Activated CD4-positive, CD25-positive, alpha-beta regulatory T cell treated with anti-CD3 and anti-CD28 coated beads, Interleukin-2, amount 50 U/mL, for 24 hours (primary cell): ENCODE data around the gene CHCHD4.
A peak's percentile ranks its signal among the peaks of the same experiment; 100 is the strongest.
"Not testable (repeated sequence)": the region's sequence is repeated elsewhere in the genome, so short reads cannot be mapped to it uniquely, and the experiment has no call there.

Experiments
- ATAC-seq, 2 donors: fragments of 150-1000 bp; cut with Tn5 transposase; one replicate each; pipeline ENCODE4 v1.10.0; 2021; ENCODE audit warnings: mild to moderate bottlenecking in 1 of 2, moderate library complexity in 1 of 2

CHCHD4 gene

DNA sequence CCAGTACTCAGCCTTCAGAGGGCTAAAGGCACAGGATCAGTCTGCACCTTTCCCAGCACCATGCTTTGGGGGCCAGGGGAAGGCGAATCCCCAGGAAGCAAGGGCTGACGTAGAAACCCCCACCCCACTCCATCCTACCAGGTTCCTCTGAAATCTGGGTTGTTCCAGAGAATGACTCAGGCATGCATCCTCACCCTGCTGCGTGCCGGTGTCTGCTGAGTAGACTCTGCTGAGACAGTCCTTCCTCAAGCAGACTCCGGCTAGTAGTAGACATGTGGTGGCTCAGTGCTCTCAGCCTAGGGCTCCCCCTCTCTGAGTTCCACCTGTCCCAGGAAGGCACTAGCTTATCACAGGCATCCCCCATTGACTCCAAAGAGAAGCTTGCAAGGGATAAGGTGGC, 9.2 kb upstream of the CHCHD4 start:
- ATAC-seq, result no peak

DNA sequence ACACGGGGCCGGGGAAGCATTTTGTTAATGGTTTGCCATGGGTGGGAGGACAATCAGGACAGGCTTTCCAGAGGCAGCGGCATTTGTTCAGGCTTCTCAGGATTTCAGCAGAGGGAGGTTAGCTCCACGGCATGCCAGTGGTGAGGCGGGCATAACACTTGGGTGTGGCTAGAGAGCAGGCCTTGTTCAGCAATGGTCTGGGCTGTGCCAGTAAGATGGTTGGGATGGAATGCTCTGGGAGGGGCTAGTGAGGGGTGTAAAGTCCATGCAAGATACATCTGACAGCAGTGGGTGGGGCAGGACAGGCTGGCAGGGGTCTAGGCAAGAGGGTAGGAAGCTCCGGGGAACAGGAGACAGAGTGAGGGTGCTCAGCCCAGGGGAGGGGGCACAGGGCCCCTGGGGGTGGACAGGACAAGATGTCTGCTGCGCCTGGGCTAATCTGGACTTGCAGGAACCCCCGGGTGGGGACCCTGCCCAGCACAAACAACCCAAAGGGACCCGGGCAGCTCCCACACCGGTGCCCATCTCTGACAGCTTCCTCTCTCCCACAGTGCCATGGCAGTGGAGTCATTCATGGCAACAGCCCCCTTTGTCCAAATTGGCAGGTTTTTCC, 8.6 kb upstream of the CHCHD4 start:
- no peak for ATAC-seq

DNA sequence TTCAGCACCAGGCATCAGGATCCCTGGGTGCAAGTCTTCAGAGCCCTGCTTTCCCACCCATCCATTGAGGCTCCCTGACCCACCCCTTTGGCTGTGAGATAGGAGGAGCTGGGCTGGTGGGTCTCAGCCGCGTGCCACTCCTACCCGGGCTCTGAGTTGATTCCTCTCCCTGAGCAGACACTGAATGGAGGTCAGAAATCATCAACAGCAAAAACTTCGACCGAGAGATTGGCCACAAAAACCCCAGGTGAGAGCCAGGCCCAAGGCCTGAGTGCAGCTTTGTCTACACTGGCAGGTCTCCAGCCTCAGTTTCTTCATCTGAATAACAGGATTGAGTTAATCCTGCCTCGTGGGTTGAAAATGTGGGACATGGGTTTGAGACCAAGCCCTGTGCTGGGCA, 8.0 kb upstream of the CHCHD4 start:
- ATAC-seq, result no peak

DNA sequence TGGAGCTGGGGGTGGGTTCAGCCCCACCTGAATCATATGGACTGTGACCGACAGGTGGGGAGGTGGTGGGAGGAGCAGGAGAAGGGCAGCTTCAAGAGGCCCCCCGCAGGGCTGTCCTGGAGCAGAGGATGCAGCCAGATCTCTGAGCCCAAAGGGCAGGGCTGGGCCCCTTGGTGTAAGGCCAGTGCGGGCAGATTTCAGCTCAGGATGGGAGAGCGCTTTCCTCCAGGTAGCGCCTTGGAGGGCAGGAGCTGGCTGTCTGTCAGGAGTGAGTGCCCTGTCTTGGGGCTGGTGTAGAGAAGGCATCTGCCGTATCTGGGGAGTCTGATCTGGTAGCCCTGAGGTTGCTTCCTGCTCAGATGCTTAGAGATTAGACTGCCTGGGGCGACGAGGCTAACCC, 7.5 kb upstream of the CHCHD4 start:
- ATAC-seq, result no peak

DNA sequence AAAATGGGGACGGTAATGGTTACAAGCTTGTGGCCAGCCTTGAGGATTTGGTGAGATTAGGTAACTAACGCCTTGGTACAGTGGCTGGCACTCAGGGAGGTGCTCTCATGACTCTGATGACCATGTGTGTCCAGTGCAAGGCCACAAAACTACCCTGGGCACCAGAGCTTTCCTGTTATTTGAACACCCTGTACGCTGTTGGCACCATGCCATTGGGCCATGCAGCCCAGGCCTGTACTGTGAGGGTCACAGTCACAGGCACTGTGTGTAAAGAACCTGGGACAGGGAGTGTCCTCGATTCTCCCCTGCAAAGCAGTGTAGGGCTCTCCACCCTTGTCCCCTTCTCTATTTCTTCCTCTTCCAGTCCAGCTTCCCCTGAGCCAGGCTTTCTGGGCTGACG, 6.5 kb upstream of the CHCHD4 start:
- ATAC-seq, result no peak

DNA sequence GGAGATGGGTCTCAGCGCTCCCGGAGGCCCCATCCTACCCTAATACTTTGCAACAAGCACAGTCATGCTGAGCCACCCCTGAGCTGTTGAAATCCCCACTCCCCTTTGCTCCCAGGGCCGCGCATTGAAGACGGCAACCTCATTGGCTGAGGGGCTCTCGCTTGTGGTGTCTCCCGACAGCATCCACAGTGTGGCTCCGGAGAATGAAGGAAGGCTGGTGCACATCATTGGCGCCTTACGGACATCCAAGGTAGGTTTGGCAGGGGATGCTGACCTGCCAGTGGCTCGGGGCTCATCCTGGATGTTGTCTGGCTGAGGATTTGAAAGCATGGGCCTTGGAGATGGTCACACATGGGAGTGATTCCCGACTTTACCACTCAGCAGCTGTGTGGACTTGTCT, 6.0 kb upstream of the CHCHD4 start:
- ATAC-seq, result no peak

GRCh38 chr3:14130230-14130629, 5.6 kb upstream of the CHCHD4 start:
- no peak for ATAC-seq

- ATAC-seq, result no peak
These were observed 4.6 kb upstream of the CHCHD4 start for GRCh38 chr3:14129296-14129695.

- no peak for ATAC-seq
These were observed 4.1 kb upstream of the CHCHD4 start for GRCh38 chr3:14128724-14129123.

DNA sequence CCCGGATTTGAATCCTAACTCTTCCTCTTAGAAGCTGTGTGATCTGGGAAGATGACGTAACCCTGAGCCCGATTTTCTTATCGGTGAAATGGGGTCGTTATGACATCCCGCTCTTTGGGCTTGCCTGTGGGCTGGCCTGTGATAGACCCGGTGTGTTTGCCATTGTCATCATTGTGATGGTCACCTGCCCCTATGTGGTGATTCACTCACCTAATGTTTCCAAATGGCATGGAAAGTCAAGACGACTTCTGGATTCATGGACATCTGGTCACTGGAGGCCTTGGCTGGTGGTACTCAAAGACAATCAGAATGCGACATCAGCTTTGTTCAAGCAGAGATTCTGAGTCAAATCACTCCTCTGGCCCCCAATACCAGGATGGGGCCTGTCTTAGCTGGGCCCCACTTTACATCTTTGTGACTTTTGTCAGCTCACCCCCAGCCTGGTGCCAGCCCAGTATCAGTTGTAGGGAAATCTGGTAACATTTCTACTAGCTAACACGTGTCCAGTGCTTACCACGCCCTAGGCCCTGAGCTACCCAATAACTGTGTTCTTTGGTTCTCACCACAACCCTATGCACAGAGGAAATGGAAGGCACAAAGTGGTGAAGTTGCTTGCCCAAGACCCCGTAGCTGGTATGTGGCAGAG, 3.0 kb upstream of the CHCHD4 start:
- no peak for ATAC-seq

- no peak for ATAC-seq
These were observed 2.3 kb upstream of the CHCHD4 start for GRCh38 chr3:14126887-14127505.

GRCh38 chr3:14126017-14126886, 1.6 kb upstream of the CHCHD4 start:
- no peak for ATAC-seq

DNA sequence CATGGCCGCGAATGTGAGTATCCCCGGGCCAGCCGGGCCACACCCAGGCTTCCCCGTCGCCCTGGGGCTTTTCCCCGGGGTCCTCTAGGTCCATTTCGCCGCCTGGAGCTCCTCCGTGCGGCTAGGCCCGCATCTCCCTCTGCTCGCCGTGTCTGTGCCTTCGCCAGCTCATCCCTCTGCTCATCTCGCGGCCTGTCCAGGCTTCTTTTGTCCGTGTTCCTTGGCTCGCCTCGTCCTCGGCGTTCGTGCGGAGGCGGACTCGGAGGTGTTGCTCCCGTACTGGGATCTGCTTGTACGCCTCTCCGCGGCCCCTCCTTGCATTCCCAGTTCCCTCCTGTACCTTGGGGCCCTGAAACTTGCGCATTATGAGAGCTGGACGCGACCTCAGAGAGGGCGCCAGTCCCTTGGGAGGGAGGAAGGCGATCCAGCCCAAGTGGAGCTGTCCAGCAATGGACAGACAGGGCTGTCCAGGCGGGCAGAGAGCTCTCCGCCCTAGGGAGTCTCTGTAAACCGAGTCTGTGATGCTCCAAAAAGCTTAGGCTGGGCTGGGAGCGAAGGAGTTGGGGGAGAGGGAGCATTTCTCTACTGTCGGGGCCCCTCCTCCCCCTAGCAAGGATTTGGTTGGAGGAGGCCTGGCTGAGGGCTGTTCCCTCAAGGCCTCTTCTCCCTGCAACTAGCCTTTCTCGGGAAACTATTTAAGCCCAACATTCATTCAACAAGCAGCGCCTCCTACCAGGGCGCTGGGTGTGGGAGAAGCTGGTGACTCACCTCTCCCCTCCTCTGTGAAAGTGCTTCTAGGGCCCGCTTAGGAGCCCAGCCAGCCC, 735 bp upstream of the CHCHD4 start:
- ATAC-seq, result peak; percentile 39 to 50

DNA sequence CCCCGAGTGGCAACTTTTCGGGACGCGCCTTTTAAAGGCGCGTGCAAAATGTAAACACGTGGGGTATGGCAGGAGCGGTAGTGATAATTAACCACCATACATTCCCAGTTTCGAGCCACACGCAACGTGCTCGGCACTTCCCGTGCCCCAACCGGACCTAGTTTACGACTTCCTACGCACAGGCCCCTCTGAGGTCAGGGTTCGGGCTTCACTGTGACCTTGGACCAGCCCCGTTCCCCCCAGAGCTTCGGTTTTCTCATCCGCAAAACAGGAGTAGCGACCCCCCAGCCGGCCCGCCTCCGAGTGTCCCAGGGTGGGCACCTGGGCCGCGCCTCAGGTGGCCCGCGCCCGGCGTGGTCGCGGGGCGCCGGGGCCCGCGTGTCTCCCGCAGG, 451 bp downstream of the CHCHD4 start:
- peak; percentile 30 to 33 for ATAC-seq

DNA sequence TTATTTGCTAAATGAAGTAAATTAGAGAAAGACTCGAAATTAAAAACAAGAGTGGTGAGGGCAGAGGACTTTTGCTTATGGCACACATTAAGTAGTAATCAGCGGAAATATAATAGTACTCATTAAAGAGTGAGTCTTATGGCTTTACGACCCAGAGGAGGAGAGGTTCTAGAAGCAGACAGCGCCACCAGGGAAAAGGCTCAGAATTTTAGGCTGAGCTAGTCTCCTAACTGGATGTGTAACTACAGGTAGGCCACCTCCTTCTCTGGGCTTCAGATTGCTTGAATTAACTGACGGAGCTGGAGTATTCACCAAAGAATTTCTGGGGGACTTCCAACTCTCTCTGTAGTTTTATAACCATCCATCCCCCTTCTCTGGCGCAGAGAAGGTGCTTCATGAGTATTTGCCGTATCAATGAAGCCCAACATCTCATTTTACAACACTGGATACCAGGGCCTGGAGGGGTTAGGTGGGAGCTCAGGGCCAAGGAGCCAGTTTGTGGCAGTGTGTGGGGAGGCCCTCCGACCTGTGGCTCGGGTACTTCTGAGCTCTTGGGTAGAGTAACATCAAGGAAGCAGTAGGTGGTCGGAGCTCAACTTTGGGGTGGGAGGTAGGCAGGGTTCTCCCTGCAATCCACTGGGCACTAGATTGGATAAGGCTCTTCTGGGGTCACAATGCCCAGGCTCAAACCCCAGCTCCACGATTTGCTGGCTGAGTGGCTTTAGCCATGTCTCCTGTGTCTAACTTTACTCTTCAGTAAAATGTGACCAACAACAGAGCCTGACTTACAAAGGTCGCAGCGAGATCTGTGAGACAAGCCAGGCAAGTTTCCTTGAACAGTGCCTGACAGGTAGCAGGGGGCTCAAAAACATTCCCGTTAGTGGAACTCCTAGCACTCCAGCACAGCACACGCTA, 1.1 kb downstream of the CHCHD4 start:
- no peak for ATAC-seq

DNA sequence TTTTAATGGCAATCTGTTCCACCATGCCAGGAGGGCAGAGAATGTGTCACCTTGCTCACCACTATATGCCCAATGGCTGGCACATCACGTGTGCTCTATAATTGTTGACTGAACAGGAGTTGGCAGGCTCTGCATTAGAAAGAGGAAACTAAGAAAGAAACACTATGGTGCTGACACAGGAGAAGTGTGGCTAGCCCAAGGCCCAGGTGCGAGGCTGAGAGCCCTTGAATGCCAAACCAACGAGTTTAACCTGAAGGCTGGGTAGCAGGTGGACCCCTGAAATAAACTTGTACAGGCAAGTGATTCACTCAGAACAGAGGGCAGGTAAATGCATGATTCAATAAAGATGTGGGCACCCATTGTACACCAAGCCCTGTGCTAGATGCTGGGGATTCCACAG, 2.4 kb downstream of the CHCHD4 start:
- ATAC-seq, result no peak

GRCh38 chr3:14121859-14122258, 2.8 kb downstream of the CHCHD4 start:
- ATAC-seq, result no peak

DNA sequence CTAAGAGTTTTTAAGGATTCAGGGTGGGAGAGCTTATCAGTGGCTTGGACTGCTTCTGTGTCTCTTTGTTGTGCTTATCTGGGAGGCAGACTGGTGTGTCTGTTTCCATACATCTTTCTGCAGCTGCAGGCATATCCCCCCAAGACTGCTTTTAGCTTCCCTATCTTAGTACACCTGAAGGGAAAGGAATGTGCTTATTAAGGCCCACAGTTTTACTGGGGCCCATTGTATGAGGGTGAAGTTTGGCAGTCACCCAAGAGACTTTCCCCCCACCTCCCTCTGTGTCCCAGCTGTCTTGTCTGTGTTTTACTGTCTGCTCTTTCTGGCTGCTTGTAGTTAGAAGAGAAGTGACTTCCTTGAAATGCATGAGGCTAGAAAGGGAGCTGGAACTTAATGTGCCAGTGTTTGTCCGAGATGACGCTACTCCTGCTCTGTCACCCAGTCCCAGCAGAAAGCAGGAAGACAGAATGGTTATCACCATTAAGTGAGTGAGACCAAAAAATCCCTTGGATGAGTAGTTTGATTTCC, 3.7 kb downstream of the CHCHD4 start:
- not testable (repeated sequence) for ATAC-seq

DNA sequence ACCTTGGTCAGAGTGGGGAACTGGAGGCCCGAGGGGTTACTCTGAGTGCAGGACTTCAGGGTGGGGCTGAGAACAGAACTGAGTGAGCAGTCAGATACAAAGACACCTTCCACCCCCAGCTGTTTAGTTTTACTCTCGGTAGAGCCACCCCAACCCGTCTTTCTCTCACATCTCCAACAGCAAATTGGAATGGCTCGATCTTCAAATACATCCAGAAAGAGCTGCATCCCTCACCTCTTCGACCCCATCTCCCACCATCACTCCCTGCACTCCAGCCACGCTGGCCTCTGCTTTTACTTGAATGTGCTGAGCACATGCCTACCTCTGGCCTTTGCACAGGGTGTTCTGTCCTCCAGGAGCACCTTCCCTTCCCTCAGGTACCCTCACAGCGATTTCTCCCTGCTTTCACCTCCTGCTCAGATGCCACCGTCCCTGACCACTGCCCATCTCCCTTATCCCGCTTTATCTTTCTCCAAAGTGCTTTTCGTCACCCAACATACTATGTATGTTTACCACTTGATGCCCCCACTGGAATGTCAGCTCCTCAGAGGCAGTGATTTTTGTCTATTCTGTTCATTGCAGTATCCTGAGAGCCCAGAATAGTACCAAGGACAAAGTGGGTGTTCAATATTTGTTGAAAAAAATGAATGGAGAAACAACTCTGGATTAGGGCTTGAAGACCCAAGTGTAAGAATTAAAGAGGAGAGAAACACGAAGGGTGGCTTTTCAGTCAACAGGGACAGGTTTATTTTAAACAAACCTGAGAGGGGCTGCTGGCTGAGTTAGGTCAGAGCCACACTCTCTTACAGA, 4.4 kb downstream of the CHCHD4 start:
- no peak for ATAC-seq

DNA sequence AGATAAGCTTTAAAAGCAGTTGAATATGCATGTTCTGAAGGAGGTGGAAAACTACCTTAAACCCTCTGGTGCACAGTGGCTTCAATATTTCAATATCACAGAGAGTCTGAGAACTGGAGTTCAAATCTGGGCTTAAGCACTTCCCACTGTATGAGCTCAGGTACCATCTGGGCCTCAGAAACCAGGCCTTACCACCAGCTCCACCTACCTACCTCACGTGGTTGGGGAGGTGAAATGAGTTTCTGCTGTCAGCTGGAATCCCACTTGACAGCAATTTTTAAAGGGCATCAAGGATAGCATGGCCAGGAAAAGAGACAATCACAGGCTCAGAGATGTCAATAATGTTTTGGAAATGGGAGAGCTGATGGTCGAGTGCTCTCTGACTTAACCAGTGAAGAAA, 5.0 kb downstream of the CHCHD4 start:
- no peak for ATAC-seq
